Fibroblast of skin of right biceps (primary cell): ENCODE data around the gene DYNC1LI1.
"Not testable (repeated sequence)": the region's sequence is repeated elsewhere in the genome, so short reads cannot be mapped to it uniquely, and the experiment has no call there.

Source experiments
- DNase-seq: peaks from one replicate; pipeline ENCODE4 v3.0.0-alpha.2; 2013

DYNC1LI1 gene

GRCh38 chr3:32578669-32579068 lies 8.0 kb upstream of the DYNC1LI1 start:
- DNase-seq: not testable (repeated sequence)

DNA sequence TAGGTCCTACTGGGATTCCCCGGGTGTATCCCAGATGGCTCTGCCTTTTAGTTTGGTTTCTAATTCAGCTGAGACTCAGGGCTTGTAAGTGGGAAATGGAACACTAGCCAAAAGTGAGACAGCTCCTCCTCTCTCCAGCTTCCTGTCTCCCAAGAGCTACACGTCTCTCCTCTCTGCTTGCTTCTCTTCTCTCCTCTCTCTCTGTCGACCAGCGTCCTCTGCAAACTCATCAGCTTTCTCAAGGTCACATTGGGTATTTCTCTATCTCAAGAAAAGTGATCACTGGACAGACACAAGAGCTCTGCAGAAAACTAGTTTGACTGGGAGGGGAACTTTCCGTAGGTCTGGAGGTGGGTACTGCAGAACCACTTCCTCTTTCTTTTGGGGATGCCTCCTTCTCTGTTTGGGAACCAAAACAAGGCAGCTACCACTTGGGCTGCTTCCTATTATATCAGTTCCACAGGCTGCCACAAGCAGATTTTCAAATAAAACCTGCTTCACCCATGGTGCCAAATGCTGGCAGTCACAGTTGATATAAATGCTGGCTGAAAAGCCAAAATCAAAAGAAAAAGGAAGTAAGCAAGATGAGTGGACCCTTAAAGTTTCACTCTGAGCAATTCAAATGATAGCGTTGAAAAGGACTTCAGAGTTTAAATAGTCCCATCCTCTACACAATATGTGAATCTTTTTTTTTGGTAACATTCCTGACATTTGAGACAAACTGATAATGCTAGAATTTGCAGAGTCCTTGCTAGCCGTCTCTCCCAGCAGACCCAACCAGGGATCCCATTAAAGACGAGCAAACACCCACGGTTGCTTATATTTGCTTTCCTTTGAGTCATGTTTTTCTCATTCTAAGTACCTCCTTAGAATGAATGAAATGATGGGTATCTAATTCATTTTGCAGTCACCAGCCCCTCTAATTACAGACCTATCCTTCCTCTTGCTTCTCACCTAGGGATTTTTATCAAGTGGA lies 7.2 kb upstream of the DYNC1LI1 start:
- DNase-seq: peak; percentile 42

GRCh38 chr3:32577174-32577573 lies 6.5 kb upstream of the DYNC1LI1 start:
- DNase-seq: no peak

DNA sequence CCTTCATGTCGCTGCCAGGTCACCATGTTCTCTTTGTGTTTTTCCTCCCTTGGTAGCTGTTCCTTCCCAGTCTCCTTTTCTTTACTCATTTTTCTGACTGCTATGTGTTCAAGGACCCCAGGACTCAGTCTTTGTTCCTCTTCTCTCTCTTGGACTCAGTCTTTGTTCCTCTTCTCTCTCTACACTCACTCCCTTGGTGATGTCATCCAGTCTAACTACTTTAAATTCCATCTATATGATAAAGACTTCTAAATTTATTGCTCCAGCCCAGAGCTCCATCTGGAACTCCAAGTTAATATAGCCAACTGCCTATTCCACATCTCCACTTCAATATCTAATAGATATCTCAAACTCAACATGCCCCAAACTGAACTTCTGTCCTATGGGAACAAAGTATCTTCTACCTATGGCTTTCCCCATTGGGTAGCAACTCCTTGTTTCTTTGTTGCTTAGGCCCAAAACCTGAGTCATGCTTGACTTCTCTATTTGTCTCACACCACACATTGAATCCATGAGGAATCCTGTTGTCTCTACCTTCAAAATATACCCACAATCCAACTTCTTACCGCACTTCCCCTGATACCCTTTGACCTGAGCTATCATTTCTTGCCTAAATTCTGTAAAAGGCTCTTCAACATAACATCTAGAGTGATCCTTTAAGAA lies 4.9 kb upstream of the DYNC1LI1 start:
- peak; percentile 69 for DNase-seq

DNA sequence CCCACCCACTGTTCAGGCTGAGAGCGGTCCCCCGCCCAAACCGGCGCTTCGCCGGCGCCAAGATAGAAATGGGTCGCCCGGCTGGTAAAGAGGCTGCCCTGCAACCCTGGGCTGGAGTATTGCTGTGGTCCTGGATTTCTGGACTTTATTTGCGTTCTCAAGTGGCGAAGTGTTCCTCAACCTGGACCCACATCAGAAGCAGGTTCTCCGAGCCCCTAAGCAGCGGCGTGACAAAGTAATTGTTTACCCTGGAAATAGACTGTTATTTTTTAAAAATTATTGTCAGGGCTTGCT lies 481 bp upstream of the DYNC1LI1 start:
- DNase-seq: no peak

DNA sequence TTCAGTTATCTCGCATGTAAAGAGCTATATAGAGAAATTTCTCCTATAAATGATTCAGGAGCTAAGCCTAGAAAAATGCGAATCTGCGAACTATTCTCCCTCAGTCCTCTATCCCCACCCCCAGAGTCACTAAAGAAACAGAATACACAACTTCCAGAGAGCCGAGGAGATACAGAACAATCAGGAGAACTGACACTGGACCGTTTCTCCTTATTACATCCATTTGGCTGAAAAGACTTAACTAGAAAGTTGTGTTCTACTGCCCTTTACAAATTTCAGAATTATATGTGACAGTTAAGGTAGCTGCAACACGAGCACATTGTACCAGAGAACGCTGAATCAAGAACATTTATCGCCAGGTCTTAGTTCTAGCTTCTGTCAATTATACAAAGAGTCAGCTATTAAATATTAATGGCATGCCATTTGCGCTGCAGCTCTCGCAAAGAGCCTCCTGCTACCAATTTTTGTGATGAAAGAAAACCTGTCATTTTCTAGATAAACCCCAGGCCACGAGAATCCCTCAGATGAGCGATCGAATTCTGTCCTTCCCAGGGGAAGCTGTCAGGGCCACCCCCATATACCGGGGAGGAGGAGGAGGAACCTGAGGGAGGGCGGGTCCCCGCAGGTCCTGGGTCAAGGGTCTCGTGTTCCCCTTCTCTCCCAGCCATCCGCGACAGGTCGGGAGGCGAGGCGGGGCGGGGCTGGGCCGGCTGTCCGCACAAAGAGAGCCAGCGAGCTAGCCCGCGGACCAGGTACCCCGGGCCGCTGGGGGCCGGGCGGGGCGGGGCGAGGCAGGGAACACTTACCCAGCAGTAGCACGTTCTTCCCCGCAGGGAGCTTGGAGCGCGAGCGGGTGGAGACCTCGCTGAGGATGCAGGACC lies 878 bp downstream of the DYNC1LI1 start:
- peak; percentile 12 for DNase-seq

DNA sequence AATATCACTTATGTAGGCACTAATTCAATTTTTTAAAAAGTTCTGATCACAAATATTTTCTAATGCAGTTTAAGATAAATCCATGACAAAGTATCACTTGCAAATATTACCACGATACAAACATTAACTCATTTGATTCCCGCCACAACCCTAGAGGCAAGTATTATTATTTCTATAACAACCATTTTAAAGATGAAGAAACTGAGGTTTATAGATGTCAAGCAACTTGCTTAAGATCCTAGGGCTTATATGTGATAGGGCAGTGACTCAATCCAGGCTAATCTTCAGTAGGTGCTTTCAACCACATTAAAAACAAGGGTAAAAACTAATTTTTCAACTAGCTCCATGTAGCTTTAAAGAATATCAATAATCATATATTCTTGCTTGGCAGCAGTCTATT lies 1.7 kb downstream of the DYNC1LI1 start:
- DNase-seq: no peak

- no peak for DNase-seq
Measured at GRCh38 chr3:32564195-32564594, 6.5 kb downstream of the DYNC1LI1 start.

DNA sequence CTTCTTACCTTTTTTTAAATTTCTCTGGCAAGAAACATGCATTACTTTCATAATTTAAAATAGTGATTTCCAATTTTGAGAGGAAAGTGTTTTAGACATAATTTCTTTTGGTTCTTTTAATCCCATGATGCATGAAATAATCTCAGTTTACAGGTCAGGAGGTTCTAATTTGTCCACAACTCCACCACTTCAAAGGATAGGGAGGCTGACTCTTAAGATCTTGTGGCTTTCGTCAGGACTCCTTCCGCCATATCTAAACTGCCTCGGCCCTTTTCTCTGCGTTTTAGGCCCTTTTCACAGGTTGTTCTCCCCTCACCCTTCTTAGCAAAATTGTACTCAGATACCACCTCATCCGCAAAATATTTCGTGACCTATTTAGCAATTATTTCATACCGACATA lies 8.0 kb downstream of the DYNC1LI1 start:
- no peak for DNase-seq

DNA sequence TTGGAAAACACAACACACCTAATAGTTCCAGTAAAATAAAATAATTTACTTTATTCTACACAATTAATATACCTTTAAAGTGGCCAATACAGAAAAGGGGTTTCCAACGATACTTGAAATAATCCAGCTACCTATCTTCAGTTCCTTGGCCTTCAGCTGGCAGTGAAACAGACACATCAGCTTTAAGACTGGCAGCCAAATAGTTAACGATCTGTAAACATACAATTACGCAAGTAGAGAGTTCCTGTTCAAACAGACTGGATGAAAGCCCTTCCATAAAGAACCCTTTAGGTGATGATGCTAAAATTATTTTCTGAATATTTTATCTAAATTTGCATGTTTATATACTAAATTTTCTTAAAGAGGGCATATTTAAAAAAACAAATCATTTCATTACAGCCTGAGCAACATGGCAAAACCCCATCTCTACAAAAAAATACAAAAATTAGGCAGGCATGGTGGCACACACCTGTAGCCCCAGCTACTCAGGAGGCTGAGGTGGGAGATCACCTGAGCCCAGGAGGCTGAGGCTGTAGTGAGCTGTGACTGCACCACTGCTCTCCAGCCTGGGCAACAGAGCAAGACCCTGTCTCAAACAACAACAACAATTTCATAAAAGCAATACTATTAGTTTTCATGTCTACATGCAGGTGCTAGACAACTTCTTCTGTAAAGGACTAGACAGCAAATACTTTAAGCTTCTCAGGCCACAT lies 12.9 kb downstream of the DYNC1LI1 start:
- DNase-seq: no peak

- DNase-seq: no peak
Measured at GRCh38 chr3:32556332-32556731, 14.3 kb downstream of the DYNC1LI1 start.

- DNase-seq: no peak
Measured at GRCh38 chr3:32553973-32554372, 16.7 kb downstream of the DYNC1LI1 start.

DNA sequence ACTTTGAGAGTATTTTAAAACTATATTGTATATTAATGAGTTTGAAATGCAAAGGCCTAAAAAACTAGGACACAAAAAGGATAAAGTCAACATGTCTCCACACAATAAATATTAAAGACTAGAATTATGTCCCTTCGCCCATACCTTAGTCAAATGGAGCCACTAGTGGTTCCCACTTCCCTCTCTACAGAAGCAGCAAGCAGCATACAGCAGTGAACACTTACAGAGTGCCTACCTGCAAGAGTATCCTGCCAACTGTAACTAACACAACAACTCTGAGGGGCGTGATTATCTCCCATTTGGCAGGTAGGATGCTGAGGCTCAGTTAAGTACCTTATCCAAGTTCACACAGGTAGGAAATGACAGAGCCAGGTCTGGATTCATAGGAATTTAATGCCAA lies 17.2 kb downstream of the DYNC1LI1 start:
- no peak for DNase-seq

GRCh38 chr3:32552013-32552412 lies 18.6 kb downstream of the DYNC1LI1 start:
- no peak for DNase-seq

DNA sequence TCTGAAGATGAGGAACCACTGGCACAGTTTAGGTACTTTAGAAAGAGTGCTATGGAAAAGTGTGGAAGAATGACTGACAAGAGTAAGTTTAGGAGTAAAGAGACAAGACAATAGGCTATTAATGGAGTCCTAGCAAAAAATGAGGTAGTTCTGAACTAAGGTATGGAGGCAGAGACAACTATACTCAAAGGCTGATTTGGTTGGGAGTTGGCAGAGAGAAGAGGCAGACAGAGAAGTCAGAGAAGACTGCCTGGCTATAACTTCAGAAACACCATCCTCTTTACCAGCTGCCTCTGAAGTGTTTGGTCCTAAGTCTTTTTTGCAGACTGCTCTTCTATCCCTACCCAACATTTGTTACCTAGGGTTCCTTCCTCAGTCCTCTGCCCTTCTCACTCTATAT lies 19.2 kb downstream of the DYNC1LI1 start:
- DNase-seq: no peak

- no peak for DNase-seq
Measured at GRCh38 chr3:32551087-32551486, 19.6 kb downstream of the DYNC1LI1 start.

DNA sequence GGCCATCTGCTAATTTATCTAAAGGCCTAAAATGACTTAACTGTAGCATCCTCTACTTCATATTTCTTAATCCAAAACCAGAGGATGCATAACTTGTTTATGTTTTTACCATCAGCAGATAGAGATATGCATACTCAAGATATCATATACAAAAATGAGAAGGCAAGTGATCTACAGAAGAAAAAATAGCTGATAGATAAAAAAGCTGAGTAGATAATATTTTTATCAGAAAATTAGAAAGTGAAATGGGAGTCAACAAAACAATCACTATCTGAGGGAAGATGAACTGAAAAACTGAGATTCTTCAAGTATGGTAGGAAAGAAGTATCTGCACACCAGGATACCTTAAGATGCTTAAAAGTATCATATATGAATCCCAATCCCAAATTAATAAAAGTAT lies 25.4 kb downstream of the DYNC1LI1 start:
- DNase-seq: no peak

DNA sequence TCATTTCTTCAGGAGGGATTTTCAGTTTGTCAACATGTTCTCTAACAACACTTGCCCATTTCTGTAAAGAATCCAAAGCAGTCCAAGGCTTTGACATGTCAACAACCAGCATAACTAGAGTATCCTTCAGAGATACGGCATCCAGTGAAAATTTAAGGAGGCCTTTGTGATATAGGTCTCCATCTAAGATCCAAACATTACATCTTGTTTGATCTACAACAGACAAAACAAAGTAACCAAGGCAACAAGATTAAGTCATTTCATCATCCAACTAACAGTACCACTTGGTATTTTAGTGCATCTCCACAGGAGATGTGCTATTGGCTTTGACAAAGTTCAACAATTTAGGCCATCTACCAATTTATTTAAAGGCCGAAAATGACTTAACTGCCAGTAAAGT lies 25.8 kb downstream of the DYNC1LI1 start:
- no peak for DNase-seq

DNA sequence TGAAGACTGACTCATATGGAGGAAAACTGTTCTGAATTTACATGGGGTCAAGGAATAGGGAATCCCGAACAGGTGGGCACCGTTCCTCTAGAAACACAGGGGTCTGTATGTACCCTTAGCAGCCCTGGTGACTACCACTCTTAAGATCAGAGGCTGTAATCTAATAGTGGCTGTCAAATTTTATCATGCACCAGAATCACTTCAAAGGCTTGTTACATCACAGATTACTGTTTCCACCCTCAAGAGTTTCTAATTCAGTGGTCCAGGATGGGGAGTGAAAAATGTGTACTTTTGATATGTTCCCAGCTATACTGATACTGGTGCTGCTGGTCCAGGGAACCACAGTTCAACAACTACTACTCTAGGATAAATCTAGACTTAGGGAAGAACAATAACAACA lies 27.9 kb downstream of the DYNC1LI1 start:
- DNase-seq: no peak

DNA sequence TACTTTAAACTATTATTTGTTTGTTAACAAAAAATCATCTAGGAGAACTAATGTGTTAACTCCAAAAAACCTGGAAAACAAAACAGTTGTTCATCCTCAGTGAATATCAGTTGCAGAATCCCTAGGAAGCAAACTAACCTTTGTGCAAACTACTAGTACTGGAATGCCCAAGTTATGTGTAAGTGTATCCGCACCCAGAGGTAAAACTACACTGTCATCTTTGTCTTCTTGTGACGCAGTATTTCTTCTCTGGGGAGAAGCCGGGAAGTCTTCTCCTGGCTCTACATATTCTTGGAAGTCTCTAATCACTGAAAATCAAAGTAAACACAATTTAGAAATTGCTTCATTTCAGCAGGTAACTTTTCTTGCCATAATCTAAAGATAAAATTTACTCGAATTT lies 29.8 kb downstream of the DYNC1LI1 start:
- DNase-seq: no peak

DNA sequence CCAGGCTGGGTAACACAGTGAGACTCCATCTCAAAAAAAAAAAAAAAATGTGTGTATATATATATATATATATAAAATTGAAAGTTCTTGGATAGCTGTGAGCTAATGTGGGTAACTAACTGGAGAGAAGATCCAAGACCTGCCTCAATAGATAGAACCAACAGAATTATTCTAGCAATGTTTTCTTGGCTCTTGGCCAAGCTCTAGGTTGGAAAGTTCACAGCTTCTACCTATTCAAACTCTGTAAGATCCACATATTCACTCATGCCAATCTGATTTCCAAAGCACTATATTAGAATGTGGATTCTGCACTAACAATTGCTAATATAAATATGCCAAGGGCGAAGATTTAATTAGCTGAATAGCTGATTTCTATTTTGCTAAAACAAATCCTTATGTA lies 38.2 kb downstream of the DYNC1LI1 start:
- DNase-seq: no peak

DNA sequence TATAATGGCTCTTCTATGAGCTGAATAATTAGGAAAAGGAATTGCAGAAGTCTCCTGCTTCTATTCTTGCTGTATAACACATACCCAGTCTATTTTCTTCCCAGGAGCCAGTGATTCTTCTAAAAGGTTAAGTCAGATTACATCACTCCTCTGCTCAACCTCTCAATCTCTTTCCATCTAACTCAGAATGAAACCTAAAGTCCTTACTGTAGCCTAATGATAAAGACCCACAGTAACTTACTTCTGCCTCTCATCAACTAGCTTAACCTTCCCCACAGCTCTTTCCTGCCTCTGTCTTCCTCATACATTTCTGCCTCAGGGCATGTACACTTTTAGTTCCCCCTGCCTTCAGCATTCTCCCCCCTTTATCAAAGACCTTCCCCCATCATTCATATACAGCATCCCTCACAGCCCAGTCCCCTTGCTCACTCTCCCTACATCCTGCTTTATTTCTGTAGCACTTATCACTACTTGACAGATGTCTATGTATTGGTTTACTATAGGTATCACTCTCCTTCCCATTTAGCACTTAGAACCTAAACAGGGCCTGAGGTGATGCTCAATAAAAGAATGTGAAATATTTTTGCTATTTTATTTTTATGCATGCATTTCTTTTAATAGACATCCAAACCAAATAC lies 39.5 kb downstream of the DYNC1LI1 start:
- DNase-seq: no peak
